Measurements from ENCODE around the gene MRPL53. TPM values are rescaled to one million over a fixed set of nuclear protein-coding genes. Genes with fewer than 3 reads are reported as not detected.

The MRPL53 gene
- total RNA-seq: 10 to 100 TPM; 12.6 to 21.0 TPM
- 10 to 100 TPM; 51.1 to 72.5 TPM for polyA plus RNA-seq

GRCh38 chr2:74472086-74472944 is at the start of gene MRPL53:
Gene MRPL53, minus strand, starts transcription at chr2:74472680. Its CDS starts 20 bp downstream, at chr2:74472660.
- DNase-seq (ENCODE audit: low spot score): peak; percentile 95
- WGBS: under 1% methylated on average over 66 of the region's 66 CpGs
- no peaks in the 10 kb centered on the region for H3K27me3 ChIP-seq (ENCODE audit: control insufficient read depth in 4 of 4, insufficient read depth in 4 of 4, low read length in 3 of 4)
- H3K4me3 ChIP-seq (ENCODE audit: low read depth in 1 of 3, low read length in 3 of 3): peak within 1 kb of the TSS; percentile 65 to 97 (median 87)
- H3K36me3 ChIP-seq (ENCODE audit: control insufficient read depth in 4 of 4, insufficient read depth in 3 of 4, low read depth in 1 of 4, low read length in 3 of 4): peaks cover 2 to 13% (median 12%) of the 10 kb centered on the region in 4 donors
- H3K27ac ChIP-seq (ENCODE audit: low read depth in 1 of 2, low read length in 2 of 2): peak within 1 kb of the TSS; percentile 88 to 96
- H3K9me3 ChIP-seq (ENCODE audit: control insufficient read depth in 4 of 4, low read length in 3 of 4): no peaks in the 10 kb centered on the region
- H3K4me1 ChIP-seq (ENCODE audit: control insufficient read depth in 4 of 4, insufficient read depth in 4 of 4, low read length in 3 of 4): peaks cover 8 to 25% (median 19%) of the 10 kb centered on the region in 4 donors
- H3K9ac ChIP-seq (ENCODE audit: low read depth in 1 of 2, low read length in 2 of 2): peak within 1 kb of the TSS; percentile 86 to 91
- TF ChIP-seq HNF4G (IDR thresholded peaks at IDR 0.05): no peak
- TF ChIP-seq JUND (IDR thresholded peaks at IDR 0.05): no peak
- TF ChIP-seq RXRA (IDR thresholded peaks at IDR 0.05): peak; percentile 29 to 40
- TF ChIP-seq FOXA2 (IDR thresholded peaks at IDR 0.05): no peak
- peak; percentile 46 for TF ChIP-seq SP1 (IDR thresholded peaks at IDR 0.05)
- TF ChIP-seq TAF1 (conservative IDR thresholded peaks at IDR 0.05): peak; percentile 48
- peak; percentile 55 for TF ChIP-seq MAX (IDR thresholded peaks at IDR 0.05)
- TF ChIP-seq GABPA (IDR thresholded peaks at IDR 0.05 in 1 of 2, conservative IDR thresholded peaks at IDR 0.05 in 1 of 2): peak; percentile 97 to 99
- TF ChIP-seq YY1 (IDR thresholded peaks at IDR 0.05): peak; percentile 97
- TF ChIP-seq NR2F2 (IDR thresholded peaks at IDR 0.05): peak; percentile 49
- peak in 1 of 2 donors; percentile 41 for TF ChIP-seq RAD21 (IDR thresholded peaks at IDR 0.05)
- TF ChIP-seq ZBTB33 (IDR thresholded peaks at IDR 0.05): peak; percentile 50
- no peak for TF ChIP-seq FOXA1 (IDR thresholded peaks at IDR 0.05)
- no peak for TF ChIP-seq REST (IDR thresholded peaks at IDR 0.05)
- TF ChIP-seq ATF3 (IDR thresholded peaks at IDR 0.05): no peak
- TF ChIP-seq HNF4A (conservative IDR thresholded peaks at IDR 0.05): no peak
- no peak for TF ChIP-seq CTCF (IDR thresholded peaks at IDR 0.05; ENCODE audit: low read depth, low read length, missing input control)
